ENCODE measurements around the gene DIS3L2.
"Not testable (repeated sequence)": the region's sequence is repeated elsewhere in the genome, so short reads cannot be mapped to it uniquely, and the experiment has no call there.

The DIS3L2 gene

GRCh38 chr2:232304236-232304635, 342.7 kb downstream of the DIS3L2 start:
- H3K9ac ChIP-seq (ENCODE audit: low read depth, low read length) = no peak overlapping the region
- H3K27me3 ChIP-seq (ENCODE audit: control insufficient read depth, insufficient read depth, low read length) = no peaks in the 10 kb centered on the region
- no peaks in the 10 kb centered on the region for H3K4me1 ChIP-seq (ENCODE audit: control insufficient read depth, insufficient read depth, low read length)
- H3K9me3 ChIP-seq (ENCODE audit: control insufficient read depth, insufficient read depth, low read length) = no peaks in the 10 kb centered on the region
- no peak overlapping the region for H3K27ac ChIP-seq (ENCODE audit: low read depth, low read length)
- H3K36me3 ChIP-seq (ENCODE audit: control insufficient read depth, insufficient read depth, low read length) = no peaks in the 10 kb centered on the region
- H3K4me3 ChIP-seq (ENCODE audit: low read depth, low read length) = no peak overlapping the region

- Histone ChIP-seq H3K36me3 (ENCODE audit: control insufficient read depth, insufficient read depth, low read length) (no peaks in the 10 kb centered on the region), H3K9me3 (ENCODE audit: control insufficient read depth, insufficient read depth, low read length) (no peaks in the 10 kb centered on the region), H3K27ac (ENCODE audit: low read depth, low read length) (no peak overlapping the region)
Observed at GRCh38 chr2:232306741-232307305, 345.3 kb downstream of the DIS3L2 start.

DNA sequence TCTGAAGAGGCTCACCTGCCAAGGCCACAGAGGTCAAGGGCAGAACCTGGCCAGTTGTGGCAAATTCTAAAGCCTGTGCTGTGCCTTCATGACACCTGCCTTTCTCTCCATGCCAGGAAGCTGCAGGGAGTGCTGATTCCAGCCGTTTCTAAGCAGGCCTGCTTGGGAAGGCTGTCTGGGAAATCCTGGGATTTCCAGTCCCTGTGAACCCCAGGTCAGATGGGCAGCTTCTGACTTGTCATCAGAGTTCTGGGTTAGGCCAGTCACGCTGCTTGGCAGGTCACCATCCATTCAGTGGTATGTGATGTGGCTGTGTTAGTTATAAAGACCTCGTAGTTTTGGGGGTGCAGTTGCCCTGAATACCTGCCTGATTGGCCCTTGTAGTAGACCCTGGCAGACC, 346.3 kb downstream of the DIS3L2 start:
- H3K36me3 ChIP-seq (ENCODE audit: control insufficient read depth, insufficient read depth, low read length) = no peaks in the 10 kb centered on the region
- no peaks in the 10 kb centered on the region for H3K27me3 ChIP-seq (ENCODE audit: control insufficient read depth, insufficient read depth, low read length)
- no peak overlapping the region for H3K27ac ChIP-seq (ENCODE audit: low read depth, low read length)
- 0 out of 2 replicates have a peak, but pooled peaks cover 4% of the 10 kb centered on the region for H3K9me3 ChIP-seq (ENCODE audit: control insufficient read depth, insufficient read depth, low read length)
- H3K4me1 ChIP-seq (ENCODE audit: control insufficient read depth, insufficient read depth, low read length) = no peaks in the 10 kb centered on the region
- no peak overlapping the region for H3K4me3 ChIP-seq (ENCODE audit: low read depth, low read length)
- H3K9ac ChIP-seq (ENCODE audit: low read depth, low read length) = no peak overlapping the region

More at GRCh38 chr2:232306741-232307305, 345.3 kb downstream of the DIS3L2 start:
- H3K4me1 ChIP-seq (ENCODE audit: control insufficient read depth, insufficient read depth, low read length) = no peaks in the 10 kb centered on the region
- no peaks in the 10 kb centered on the region for H3K27me3 ChIP-seq (ENCODE audit: control insufficient read depth, insufficient read depth, low read length)
- H3K4me3 ChIP-seq (ENCODE audit: low read depth, low read length) = no peak overlapping the region
- no peak overlapping the region for H3K9ac ChIP-seq (ENCODE audit: low read depth, low read length)

- Histone ChIP-seq H3K4me1 (ENCODE audit: control insufficient read depth, insufficient read depth, low read length) (no peaks in the 10 kb centered on the region), H3K9me3 (ENCODE audit: control insufficient read depth, insufficient read depth, low read length) (0 out of 2 replicates have a peak, but pooled peaks cover 6% of the 10 kb centered on the region), H3K27ac (ENCODE audit: low read depth, low read length) (no peak overlapping the region), H3K9ac (ENCODE audit: low read depth, low read length) (no peak overlapping the region), H3K4me3 (ENCODE audit: low read depth, low read length) (no peak overlapping the region), H3K36me3 (ENCODE audit: control insufficient read depth, insufficient read depth, low read length) (no peaks in the 10 kb centered on the region), H3K27me3 (ENCODE audit: control insufficient read depth, insufficient read depth, low read length) (no peaks in the 10 kb centered on the region)
Observed at GRCh38 chr2:232308986-232309385, 347.5 kb downstream of the DIS3L2 start.

GRCh38 chr2:232309592-232309991, 348.1 kb downstream of the DIS3L2 start:
- Histone ChIP-seq H3K4me3 (ENCODE audit: low read depth, low read length) (no peak overlapping the region), H3K9ac (ENCODE audit: low read depth, low read length) (no peak overlapping the region), H3K27me3 (ENCODE audit: control insufficient read depth, insufficient read depth, low read length) (no peaks in the 10 kb centered on the region), H3K4me1 (ENCODE audit: control insufficient read depth, insufficient read depth, low read length) (no peaks in the 10 kb centered on the region), H3K27ac (ENCODE audit: low read depth, low read length) (no peak overlapping the region), H3K36me3 (ENCODE audit: control insufficient read depth, insufficient read depth, low read length) (no peaks in the 10 kb centered on the region), H3K9me3 (ENCODE audit: control insufficient read depth, insufficient read depth, low read length) (0 out of 2 replicates have a peak, but pooled peaks cover 6% of the 10 kb centered on the region)

DNA sequence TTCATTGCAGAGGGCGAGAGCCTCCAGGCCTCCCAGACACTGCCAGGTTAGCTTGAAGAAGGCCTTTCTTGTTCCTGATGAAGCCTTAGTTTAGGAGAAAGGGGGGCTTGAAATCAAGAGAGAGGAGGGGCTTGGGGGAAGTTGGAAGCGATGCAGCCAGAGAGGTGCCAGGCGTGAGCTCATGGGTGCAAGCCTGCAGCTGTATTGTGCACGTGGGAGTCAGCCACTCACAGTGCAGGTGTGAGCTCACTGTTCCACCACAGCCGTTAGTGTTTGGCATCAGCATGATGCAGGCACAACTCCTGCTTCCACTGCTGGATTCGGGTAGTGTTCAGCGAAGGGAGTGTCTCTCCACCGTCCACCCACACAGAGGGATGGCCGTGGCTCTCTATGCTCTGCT, 348.6 kb downstream of the DIS3L2 start:
- H3K9me3 ChIP-seq (ENCODE audit: control insufficient read depth, insufficient read depth, low read length) = 0 out of 2 replicates have a peak, but pooled peaks cover 6% of the 10 kb centered on the region
- no peak overlapping the region for H3K9ac ChIP-seq (ENCODE audit: low read depth, low read length)
- H3K36me3 ChIP-seq (ENCODE audit: control insufficient read depth, insufficient read depth, low read length) = no peaks in the 10 kb centered on the region
- no peaks in the 10 kb centered on the region for H3K27me3 ChIP-seq (ENCODE audit: control insufficient read depth, insufficient read depth, low read length)
- H3K27ac ChIP-seq (ENCODE audit: low read depth, low read length) = no peak overlapping the region
- no peaks in the 10 kb centered on the region for H3K4me1 ChIP-seq (ENCODE audit: control insufficient read depth, insufficient read depth, low read length)
- no peak overlapping the region for H3K4me3 ChIP-seq (ENCODE audit: low read depth, low read length)

DNA sequence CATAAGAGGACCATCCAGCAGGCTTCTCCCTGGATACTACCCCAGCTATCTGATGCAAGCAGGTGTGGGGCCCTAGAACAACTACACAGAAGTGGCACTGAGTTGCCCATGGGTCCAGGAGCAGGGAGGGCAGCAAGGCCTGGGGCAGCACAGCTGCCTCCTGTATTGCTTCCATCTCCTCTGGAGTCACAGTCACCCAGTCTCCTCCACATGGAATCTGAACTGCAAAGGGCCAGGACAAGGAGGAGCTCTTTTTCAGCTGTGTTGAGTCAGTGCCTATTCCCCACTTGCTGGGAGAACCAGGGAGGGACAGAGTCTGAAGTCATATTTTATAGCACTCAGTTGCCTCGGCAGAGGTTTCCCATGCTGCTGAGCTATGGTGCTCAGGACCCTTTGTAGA, 349.2 kb downstream of the DIS3L2 start:
- Histone ChIP-seq H3K9ac (ENCODE audit: low read depth, low read length) (no peak overlapping the region), H3K4me1 (ENCODE audit: control insufficient read depth, insufficient read depth, low read length) (no peaks in the 10 kb centered on the region), H3K27ac (ENCODE audit: low read depth, low read length) (no peak overlapping the region)

GRCh38 chr2:232313645-232314044, 352.1 kb downstream of the DIS3L2 start:
- H3K27ac ChIP-seq (ENCODE audit: low read depth, low read length) = not testable (repeated sequence)

More for the DNA sequence above, 349.2 kb downstream of the DIS3L2 start:
- Histone ChIP-seq H3K4me3 (ENCODE audit: low read depth, low read length) (no peak overlapping the region), H3K27me3 (ENCODE audit: control insufficient read depth, insufficient read depth, low read length) (no peaks in the 10 kb centered on the region), H3K36me3 (ENCODE audit: control insufficient read depth, insufficient read depth, low read length) (no peaks in the 10 kb centered on the region), H3K9me3 (ENCODE audit: control insufficient read depth, insufficient read depth, low read length) (0 out of 2 replicates have a peak, but pooled peaks cover 6% of the 10 kb centered on the region)

GRCh38 chr2:232315049-232315922, 353.8 kb downstream of the DIS3L2 start:
- Histone ChIP-seq H3K27ac (ENCODE audit: low read depth, low read length) (no peak overlapping the region), H3K4me3 (ENCODE audit: low read depth, low read length) (no peak overlapping the region), H3K36me3 (ENCODE audit: control insufficient read depth, insufficient read depth, low read length) (no peaks in the 10 kb centered on the region), H3K9ac (ENCODE audit: low read depth, low read length) (no peak overlapping the region), H3K9me3 (ENCODE audit: control insufficient read depth, insufficient read depth, low read length) (0 out of 2 replicates have a peak, but pooled peaks cover 6% of the 10 kb centered on the region), H3K4me1 (ENCODE audit: control insufficient read depth, insufficient read depth, low read length) (no peaks in the 10 kb centered on the region), H3K27me3 (ENCODE audit: control insufficient read depth, insufficient read depth, low read length) (no peaks in the 10 kb centered on the region)

More at GRCh38 chr2:232313645-232314044, 352.1 kb downstream of the DIS3L2 start:
- not testable (repeated sequence) for H3K36me3 ChIP-seq (ENCODE audit: control insufficient read depth, insufficient read depth, low read length); H3K9ac ChIP-seq (ENCODE audit: low read depth, low read length); H3K4me1 ChIP-seq (ENCODE audit: control insufficient read depth, insufficient read depth, low read length); H3K27me3 ChIP-seq (ENCODE audit: control insufficient read depth, insufficient read depth, low read length); H3K4me3 ChIP-seq (ENCODE audit: low read depth, low read length); H3K9me3 ChIP-seq (ENCODE audit: control insufficient read depth, insufficient read depth, low read length)

DNA sequence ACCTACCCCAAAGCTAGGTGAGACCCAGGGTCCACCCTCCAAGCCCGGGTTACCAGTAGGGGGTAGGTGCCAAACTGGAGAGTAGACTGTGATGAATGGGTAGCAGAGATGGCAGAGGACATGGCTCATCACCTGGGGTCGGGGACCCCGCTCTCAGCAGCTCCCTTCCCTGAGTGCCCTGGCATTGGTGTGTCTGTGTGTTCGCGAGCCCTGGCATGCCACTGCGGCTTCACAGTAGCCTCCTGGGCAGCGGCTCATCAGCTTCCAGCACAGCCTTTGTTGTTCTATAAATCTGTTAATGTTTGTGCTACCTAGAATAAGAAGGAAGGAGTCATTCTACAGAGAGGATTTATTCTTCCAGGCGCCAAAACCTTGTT, 354.4 kb downstream of the DIS3L2 start:
- H3K27ac ChIP-seq (ENCODE audit: low read depth, low read length) = no peak overlapping the region

More for the DNA sequence above, 354.4 kb downstream of the DIS3L2 start:
- H3K4me1 ChIP-seq (ENCODE audit: control insufficient read depth, insufficient read depth, low read length) = no peaks in the 10 kb centered on the region
- no peak overlapping the region for H3K9ac ChIP-seq (ENCODE audit: low read depth, low read length)
- no peak overlapping the region for H3K4me3 ChIP-seq (ENCODE audit: low read depth, low read length)
- no peaks in the 10 kb centered on the region for H3K27me3 ChIP-seq (ENCODE audit: control insufficient read depth, insufficient read depth, low read length)
- H3K9me3 ChIP-seq (ENCODE audit: control insufficient read depth, insufficient read depth, low read length) = 0 out of 2 replicates have a peak, but pooled peaks cover 6% of the 10 kb centered on the region
- H3K36me3 ChIP-seq (ENCODE audit: control insufficient read depth, insufficient read depth, low read length) = no peaks in the 10 kb centered on the region

All from HUES48 (cell line).